Measurements from ENCODE around the gene FGFR4. TPM values are rescaled to one million over a fixed set of nuclear protein-coding genes. Genes with fewer than 3 reads are reported as not detected.
A peak's percentile ranks its signal among the peaks of the same experiment; 100 is the strongest.

The FGFR4 gene
- polyA plus RNA-seq, 1 donor (not counting 4 experiments of a cell fraction or from before 2014, with no cell fraction given) = 0.62 TPM

GRCh38 chr5:177133853-177134696 lies 47.4 kb downstream of the FGFR4 start:
- no peaks in the 10 kb centered on the region for H3K9me3 ChIP-seq (ENCODE audit: control insufficient read depth, low read depth, low read length)
- no peak for FAIRE-seq
- no peaks in the 10 kb centered on the region for H3K9me1 ChIP-seq (ENCODE audit: control insufficient read depth, extremely low read depth, insufficient read depth, low read length)
- peak overlapping the region; percentile 80 for H2AFZ ChIP-seq (ENCODE audit: control insufficient read depth, low read length)
- H3K4me3 ChIP-seq (ENCODE audit: control insufficient read depth in 2 of 3, extremely low read depth in 1 of 3, insufficient read depth in 2 of 3, low read depth in 1 of 3, low read length in 3 of 3) = peak overlapping the region; percentile 49 to 88 (median 72)
- H3K4me1 ChIP-seq (ENCODE audit: control insufficient read depth, extremely low read depth, insufficient read depth, low read length) = peaks cover 33% of the 10 kb centered on the region
- H3K27ac ChIP-seq (ENCODE audit: control insufficient read depth, insufficient read depth, low read length) = peak overlapping the region; percentile 70
- no peak for TF ChIP-seq CTCF (optimal IDR thresholded peaks at IDR 0.05 in 1 of 3, IDR thresholded peaks at IDR 0.05 in 1 of 3, conservative IDR thresholded peaks at IDR 0.05 in 1 of 3; ENCODE audit: extremely low read depth in 1 of 3, insufficient read depth in 2 of 3, low read length in 3 of 3)
- no peak for TF ChIP-seq EZH2 (IDR thresholded peaks at IDR 0.05; ENCODE audit: low read length)
- H3K4me2 ChIP-seq (ENCODE audit: control insufficient read depth, extremely low read depth, insufficient read depth, low read depth, low read length) = peak overlapping the region; percentile 100
- H3K27me3 ChIP-seq (ENCODE audit: control insufficient read depth, extremely low read depth, insufficient read depth, low read length) = no peaks in the 10 kb centered on the region
- H4K20me1 ChIP-seq (ENCODE audit: control insufficient read depth, extremely low read depth, insufficient read depth, low read length) = no peaks in the 10 kb centered on the region
- dilution Hi-C loops (cut with MboI; ENCODE audit: extremely low pct_ligation_motif_present, low sequenced_read_pairs) = no loop called here
- peak overlapping the region; percentile 85 for H3K9ac ChIP-seq (ENCODE audit: control insufficient read depth, extremely low read depth, insufficient read depth, low read length)
- peaks cover 43% of the 10 kb centered on the region for H3K79me2 ChIP-seq (ENCODE audit: control insufficient read depth, insufficient read depth, low read length)
- DNase-seq (ENCODE audit: low read depth, low spot score) = no peak
- peaks cover 3 to 8% of the 10 kb centered on the region in 2 experiments for H3K36me3 ChIP-seq (ENCODE audit: control insufficient read depth in 2 of 2, extremely low read depth in 1 of 2, insufficient read depth in 2 of 2, low read length in 2 of 2)

- TF ChIP-seq EZH2 (IDR thresholded peaks at IDR 0.05; ENCODE audit: low read length) (no peak), CTCF (optimal IDR thresholded peaks at IDR 0.05 in 1 of 3, IDR thresholded peaks at IDR 0.05 in 1 of 3, conservative IDR thresholded peaks at IDR 0.05 in 1 of 3; ENCODE audit: extremely low read depth in 1 of 3, insufficient read depth in 2 of 3, low read length in 3 of 3) (no peak)
- peaks cover 5 to 8% of the 10 kb centered on the region in 2 experiments for H3K36me3 ChIP-seq (ENCODE audit: control insufficient read depth in 2 of 2, extremely low read depth in 1 of 2, insufficient read depth in 2 of 2, low read length in 2 of 2)
- H3K4me3 ChIP-seq (ENCODE audit: control insufficient read depth in 2 of 3, extremely low read depth in 1 of 3, insufficient read depth in 2 of 3, low read depth in 1 of 3, low read length in 3 of 3) = peak overlapping the region; percentile 49 to 88 (median 72)
- no peaks in the 10 kb centered on the region for H3K9me3 ChIP-seq (ENCODE audit: control insufficient read depth, low read depth, low read length)
- H3K9me1 ChIP-seq (ENCODE audit: control insufficient read depth, extremely low read depth, insufficient read depth, low read length) = no peaks in the 10 kb centered on the region
- peak overlapping the region; percentile 70 for H3K27ac ChIP-seq (ENCODE audit: control insufficient read depth, insufficient read depth, low read length)
- peak overlapping the region; percentile 85 for H3K9ac ChIP-seq (ENCODE audit: control insufficient read depth, extremely low read depth, insufficient read depth, low read length)
- FAIRE-seq (no peak), DNase-seq (ENCODE audit: low read depth, low spot score) (no peak)
- H3K4me2 ChIP-seq (ENCODE audit: control insufficient read depth, extremely low read depth, insufficient read depth, low read depth, low read length) = peak overlapping the region; percentile 100
- no peaks in the 10 kb centered on the region for H4K20me1 ChIP-seq (ENCODE audit: control insufficient read depth, extremely low read depth, insufficient read depth, low read length)
- H3K27me3 ChIP-seq (ENCODE audit: control insufficient read depth, extremely low read depth, insufficient read depth, low read length) = no peaks in the 10 kb centered on the region
- H3K4me1 ChIP-seq (ENCODE audit: control insufficient read depth, extremely low read depth, insufficient read depth, low read length) = peaks cover 33% of the 10 kb centered on the region
- dilution Hi-C loops (cut with MboI; ENCODE audit: extremely low pct_ligation_motif_present, low sequenced_read_pairs) = no loop called here
- H2AFZ ChIP-seq (ENCODE audit: control insufficient read depth, low read length) = peak overlapping the region; percentile 76
- peaks cover 50% of the 10 kb centered on the region for H3K79me2 ChIP-seq (ENCODE audit: control insufficient read depth, insufficient read depth, low read length)
These were observed 48.0 kb downstream of the FGFR4 start for GRCh38 chr5:177134697-177135225.
